ENCODE results near the gene SPTBN1.

The SPTBN1 gene

GRCh38 chr2:54706622-54707021 lies 250.5 kb downstream of the SPTBN1 start:
- TF ChIP-seq CREB1 (IDR thresholded peaks at IDR 0.05; ENCODE audit: low read depth), result no peak
- TF ChIP-seq TEAD4 (IDR thresholded peaks at IDR 0.05), result no peak
- TF ChIP-seq ZBTB7A (IDR thresholded peaks at IDR 0.05; ENCODE audit: low read depth), result no peak
- no peak for TF ChIP-seq CEBPB (IDR thresholded peaks at IDR 0.05)
- no peak for TF ChIP-seq RAD21 (IDR thresholded peaks at IDR 0.05; ENCODE audit: low read depth)
- no peak for TF ChIP-seq FOXM1 (IDR thresholded peaks at IDR 0.05; ENCODE audit: borderline replicate concordance, low read depth)
- no peak for TF ChIP-seq EP300 (IDR thresholded peaks at IDR 0.05; ENCODE audit: borderline replicate concordance)

- no peak for TF ChIP-seq EP300 (IDR thresholded peaks at IDR 0.05; ENCODE audit: borderline replicate concordance)
- no peak for TF ChIP-seq USF1 (IDR thresholded peaks at IDR 0.05)
- TF ChIP-seq NFIC (IDR thresholded peaks at IDR 0.05), result no peak
- no peak for TF ChIP-seq TAF1 (IDR thresholded peaks at IDR 0.05; ENCODE audit: low read depth)
- TF ChIP-seq CREB1 (IDR thresholded peaks at IDR 0.05; ENCODE audit: low read depth), result no peak
- no peak for TF ChIP-seq EGR1 (IDR thresholded peaks at IDR 0.05)
- TF ChIP-seq TEAD4 (IDR thresholded peaks at IDR 0.05), result no peak
- TF ChIP-seq CEBPB (IDR thresholded peaks at IDR 0.05), result no peak
- TF ChIP-seq MAX (IDR thresholded peaks at IDR 0.05), result no peak
- no peak for TF ChIP-seq REST (IDR thresholded peaks at IDR 0.05; ENCODE audit: low read depth)
- no peak for TF ChIP-seq RAD21 (IDR thresholded peaks at IDR 0.05; ENCODE audit: low read depth)
Measured at GRCh38 chr2:54708584-54709335, 252.6 kb downstream of the SPTBN1 start.

GRCh38 chr2:54709336-54709809 lies 253.2 kb downstream of the SPTBN1 start:
- no peak for TF ChIP-seq ZBTB7A (IDR thresholded peaks at IDR 0.05; ENCODE audit: low read depth)
- no peak for TF ChIP-seq USF1 (IDR thresholded peaks at IDR 0.05)
- no peak for TF ChIP-seq TAF1 (IDR thresholded peaks at IDR 0.05; ENCODE audit: low read depth)
- no peak for TF ChIP-seq CREB1 (IDR thresholded peaks at IDR 0.05; ENCODE audit: low read depth)
- TF ChIP-seq REST (IDR thresholded peaks at IDR 0.05; ENCODE audit: low read depth), result no peak
- no peak for TF ChIP-seq YY1 (IDR thresholded peaks at IDR 0.05; ENCODE audit: low read depth)
- TF ChIP-seq MAX (IDR thresholded peaks at IDR 0.05), result no peak
- no peak for TF ChIP-seq RAD21 (IDR thresholded peaks at IDR 0.05; ENCODE audit: low read depth)
- TF ChIP-seq EP300 (IDR thresholded peaks at IDR 0.05; ENCODE audit: borderline replicate concordance), result no peak
- TF ChIP-seq CEBPB (IDR thresholded peaks at IDR 0.05), result no peak
- TF ChIP-seq TEAD4 (IDR thresholded peaks at IDR 0.05), result no peak
- TF ChIP-seq TCF12 (IDR thresholded peaks at IDR 0.05; ENCODE audit: low read depth), result no peak
- no peak for TF ChIP-seq EGR1 (IDR thresholded peaks at IDR 0.05)
- no peak for TF ChIP-seq FOXM1 (IDR thresholded peaks at IDR 0.05; ENCODE audit: borderline replicate concordance, low read depth)
- no peak for TF ChIP-seq NFIC (IDR thresholded peaks at IDR 0.05)

- no peak for TF ChIP-seq TAF1 (IDR thresholded peaks at IDR 0.05; ENCODE audit: low read depth)
- no peak for TF ChIP-seq TEAD4 (IDR thresholded peaks at IDR 0.05)
- TF ChIP-seq CREB1 (IDR thresholded peaks at IDR 0.05; ENCODE audit: low read depth), result no peak
- no peak for TF ChIP-seq MAX (IDR thresholded peaks at IDR 0.05)
- TF ChIP-seq EP300 (IDR thresholded peaks at IDR 0.05; ENCODE audit: borderline replicate concordance), result no peak
- TF ChIP-seq FOXM1 (IDR thresholded peaks at IDR 0.05; ENCODE audit: borderline replicate concordance, low read depth), result no peak
- TF ChIP-seq TCF12 (IDR thresholded peaks at IDR 0.05; ENCODE audit: low read depth), result no peak
- TF ChIP-seq ZBTB7A (IDR thresholded peaks at IDR 0.05; ENCODE audit: low read depth), result no peak
- TF ChIP-seq RAD21 (IDR thresholded peaks at IDR 0.05; ENCODE audit: low read depth), result no peak
- TF ChIP-seq NFIC (IDR thresholded peaks at IDR 0.05), result no peak
- TF ChIP-seq CEBPB (IDR thresholded peaks at IDR 0.05), result no peak
- no peak for TF ChIP-seq REST (IDR thresholded peaks at IDR 0.05; ENCODE audit: low read depth)
- TF ChIP-seq YY1 (IDR thresholded peaks at IDR 0.05; ENCODE audit: low read depth), result no peak
- no peak for TF ChIP-seq USF1 (IDR thresholded peaks at IDR 0.05)
Measured at GRCh38 chr2:54710216-54710615, 254.1 kb downstream of the SPTBN1 start.
